Mucosa of descending colon (tissue), 3 donors: ENCODE data around the gene ZNF324. TPM values are rescaled to one million over a fixed set of nuclear protein-coding genes. Genes with fewer than 3 reads are reported as not detected.

Experiments used
- ATAC-seq: fragments of 200-7000 bp; cut with Tn5 transposase; one replicate; pipeline ENCODE4 v1.9.1; 2020; ENCODE audit warnings: mild to moderate bottlenecking, moderate library complexity
- DNase-seq, 3 donors: peaks; one replicate each; pipeline ENCODE4 v3.0.0-alpha.2; 2020
- H3K36me3 ChIP-seq: fragments of 200-600 bp; one replicate; pipeline ENCODE4 v1.8.0; 2021; ENCODE audit warnings: low read depth, mild to moderate bottlenecking
- H3K4me1 ChIP-seq: fragments of 200-600 bp; one replicate; pipeline ENCODE4 v1.8.0; 2021; ENCODE audit warnings: low read depth, mild to moderate bottlenecking
- H3K4me3 ChIP-seq: fragments of 200-600 bp; one replicate; pipeline ENCODE4 v1.8.0; 2021; ENCODE audit warnings: mild to moderate bottlenecking
- H3K9me3 ChIP-seq: fragments of 200-600 bp; one replicate; pipeline ENCODE4 v1.8.0; 2021; ENCODE audit warnings: mild to moderate bottlenecking
- CTCF ChIP-seq: fragments of 200-600 bp; IDR thresholded peaks from one replicate; pipeline ENCODE4 v1.8.0; 2022; ENCODE audit warnings: antibody characterized with exemption, mild to moderate bottlenecking
- intact Hi-C, 2 donors: fragments of 100-400 bp; cut with DNase I in 1 of 2; cut with micrococcal nuclease in 1 of 2; formaldehyde crosslinking; loops; one replicate each; pipeline versions ENCODE4 v1.11.0 to v1.11.1; 2022; cut with DNase I, micrococcal nuclease
- total RNA-seq, 3 donors: library from RNA; stranded (reverse); fragmentation: NEBNext Ultra II Directional in 2 of 3; extraction: Animal tissue kit (Norgen Biotek cat#: 25700) in 2 of 3; gene quantifications; one replicate each; pipeline versions ENCODE4 v1.2.1 to v1.2.4, GENCODE V29; 2021 to 2023
- donor health status: DM: no; HTN: no; CAD: no; lungs with moderate emphysema.
- donor health status: DM: no; HTN: no; CAD: no.
- donor health status: DM: no; HTN: yes; CAD: no.

The ZNF324 gene
- total RNA-seq, 3 donors from 2014 or later, result 10.1 to 14.8 (median 12.9) TPM

- intact Hi-C loops, result no loop called here
- ATAC-seq (no peak), DNase-seq (no peak)
- Histone ChIP-seq H3K4me1 (peaks cover 45% of the 10 kb centered on the region), H3K4me3 (no peak overlapping the region), H3K36me3 (no peaks in the 10 kb centered on the region), H3K9me3 (no peaks in the 10 kb centered on the region)
- TF ChIP-seq CTCF, result no peak
Measured at GRCh38 chr19:58516246-58516836, 49.5 kb downstream of the ZNF324 start.

- Histone ChIP-seq H3K4me3 (no peak overlapping the region), H3K4me1 (peaks cover 38% of the 10 kb centered on the region), H3K36me3 (no peaks in the 10 kb centered on the region), H3K9me3 (no peaks in the 10 kb centered on the region)
- TF ChIP-seq CTCF, result no peak
- peak in 2 of 3 donors; percentile 39 to 58 for DNase-seq
- intact Hi-C loops, result no loop called here
- ATAC-seq, result no peak
Measured at GRCh38 chr19:58516964-58517833, 50.3 kb downstream of the ZNF324 start.

GRCh38 chr19:58518256-58519086, 51.6 kb downstream of the ZNF324 start:
- no peak for TF ChIP-seq CTCF
- no peaks in the 10 kb centered on the region for H3K9me3 ChIP-seq
- H3K4me1 ChIP-seq, result peaks cover 32% of the 10 kb centered on the region
- DNase-seq (peak in 2 of 3 donors; percentile 57 to 65), ATAC-seq (no peak)
- H3K36me3 ChIP-seq, result no peaks in the 10 kb centered on the region
- H3K4me3 ChIP-seq, result peak overlapping the region; percentile 43
- intact Hi-C loops, result no loop called here

GRCh38 chr19:58519087-58519354, 52.1 kb downstream of the ZNF324 start:
- intact Hi-C loops, result no loop called here
- Histone ChIP-seq H3K4me3 (peak overlapping the region; percentile 43), H3K4me1 (peaks cover 28% of the 10 kb centered on the region), H3K9me3 (no peaks in the 10 kb centered on the region), H3K36me3 (no peaks in the 10 kb centered on the region)
- peak; percentile 55 for ATAC-seq
- peak; percentile 67 to 75 (median 74) for DNase-seq
- TF ChIP-seq CTCF, result peak; percentile 32

GRCh38 chr19:58519355-58520256, 52.7 kb downstream of the ZNF324 start, which contains the start of gene ZBTB45:
ZBTB45 (minus strand) TSS chr19:58519810; CDS start chr19:58517673, 2,137 bp downstream.
- peak; percentile 91 to 96 (median 94) for DNase-seq
- TF ChIP-seq CTCF, result peak; percentile 63
- intact Hi-C loops, result no loop called here

More at GRCh38 chr19:58519355-58520256, 52.7 kb downstream of the ZNF324 start, which contains the start of gene ZBTB45:
- peaks cover 23% of the 10 kb centered on the region for H3K4me1 ChIP-seq
- ATAC-seq, result peak; percentile 87
- no peaks in the 10 kb centered on the region for H3K9me3 ChIP-seq
- H3K4me3 ChIP-seq, result peak within 1 kb of the TSS; percentile 43
- H3K36me3 ChIP-seq, result no peaks in the 10 kb centered on the region
